Loucy (cell line): ENCODE results near the gene DNAJA3.

ENCODE experiments used
- CTCF ChIP-seq: fragments of 200-600 bp; sonication (generic); conservative IDR thresholded peaks from 2 replicates; pipeline ENCODE4 v1.5.1; 2014; ENCODE audit warnings: mild to moderate bottlenecking, antibody characterized with exemption, low read length
- EZH2phosphoT487 ChIP-seq: fragments of 200-600 bp; IDR thresholded peaks from 2 replicates; pipeline ENCODE4 v1.6.1; 2018; ENCODE audit warnings: antibody characterized with exemption, mild to moderate bottlenecking, moderate library complexity, borderline replicate concordance

- TF ChIP-seq CTCF (no peak), EZH2phosphoT487 (no peak)
Measured at GRCh38 chr16:4390266-4391260, 35.1 kb upstream of the DNAJA3 start.
